GM18861 (cell line): Measurements from ENCODE around the gene NEGR1.

Experiments
- ATAC-seq: cut with Tn5 transposase; IDR thresholded peaks from one replicate; pipeline ENCODE4 v1.9.1; 2021; ENCODE audit not compliant: unreplicated experiment

Gene NEGR1

DNA sequence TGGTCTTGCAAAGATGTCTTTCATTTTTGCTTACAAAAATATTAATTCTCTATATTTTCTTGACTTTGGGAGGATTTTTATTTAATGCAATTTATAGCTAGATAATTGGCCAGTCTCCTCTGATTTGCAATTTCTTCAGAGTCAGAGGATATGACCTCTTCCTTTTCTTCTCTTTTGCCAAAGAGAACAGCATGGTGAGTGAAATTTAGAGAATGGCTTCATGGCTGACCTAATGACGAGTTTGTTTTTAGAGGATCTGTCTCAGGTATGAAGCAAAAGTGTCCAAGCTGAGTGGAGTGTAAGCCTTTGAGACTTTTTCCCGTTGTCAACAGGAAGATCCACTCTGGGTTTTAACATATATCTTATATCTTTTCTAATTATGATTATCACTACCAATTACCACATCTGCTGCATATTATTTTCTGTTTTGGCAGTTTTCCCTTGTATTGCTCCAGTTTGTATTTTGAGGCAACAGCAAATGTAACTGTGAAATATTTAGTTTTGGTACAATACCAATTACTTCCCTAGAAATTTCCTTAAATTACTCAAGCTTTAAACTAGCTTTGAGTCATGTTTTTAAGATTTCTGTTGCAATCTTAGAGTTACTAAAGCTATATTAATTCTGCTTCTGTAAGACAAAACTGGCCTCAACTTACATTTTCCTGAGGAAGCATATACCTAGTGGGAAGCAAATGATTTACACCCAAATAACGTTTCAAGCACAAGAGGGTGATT, 868.7 kb downstream of the NEGR1 start:
- no peak for ATAC-seq

DNA sequence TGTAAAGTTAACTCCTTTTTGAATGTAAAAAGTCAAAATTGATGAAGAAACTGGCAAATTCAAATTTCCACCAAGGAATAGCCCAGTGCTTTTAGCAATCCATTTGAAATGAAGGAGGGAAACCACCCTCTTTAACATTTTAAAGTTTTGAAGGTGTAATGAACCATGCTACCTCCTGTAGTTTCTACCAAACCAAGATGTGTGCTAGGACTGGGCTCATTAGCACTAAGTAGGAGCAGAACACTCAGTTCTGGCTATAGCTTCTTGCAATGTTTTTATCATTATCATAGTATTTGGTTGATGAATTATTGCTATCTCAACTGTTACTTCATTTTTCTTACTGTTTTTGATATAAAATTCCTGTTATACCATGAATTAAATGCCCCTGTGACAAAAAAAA, 882.3 kb downstream of the NEGR1 start:
- ATAC-seq: no peak

DNA sequence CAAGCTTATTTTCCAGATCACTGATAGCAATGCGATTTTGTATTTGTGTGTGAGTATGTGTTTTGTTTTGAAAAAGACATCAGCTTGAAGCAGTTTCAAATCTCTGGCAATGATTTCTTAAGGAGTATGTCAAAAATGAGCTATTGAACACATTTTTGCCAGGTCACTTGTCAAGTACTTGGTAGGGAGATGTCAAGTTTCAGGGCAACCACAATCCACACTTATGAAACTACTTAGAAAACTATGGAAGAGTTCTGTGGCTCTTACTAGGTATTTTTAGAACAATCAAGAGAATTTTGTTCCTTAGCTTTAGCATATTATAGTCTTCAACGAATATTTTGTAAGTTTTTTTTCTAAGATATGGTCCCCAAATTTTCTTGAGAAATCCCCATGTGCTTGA, 882.7 kb downstream of the NEGR1 start:
- no peak for ATAC-seq

DNA sequence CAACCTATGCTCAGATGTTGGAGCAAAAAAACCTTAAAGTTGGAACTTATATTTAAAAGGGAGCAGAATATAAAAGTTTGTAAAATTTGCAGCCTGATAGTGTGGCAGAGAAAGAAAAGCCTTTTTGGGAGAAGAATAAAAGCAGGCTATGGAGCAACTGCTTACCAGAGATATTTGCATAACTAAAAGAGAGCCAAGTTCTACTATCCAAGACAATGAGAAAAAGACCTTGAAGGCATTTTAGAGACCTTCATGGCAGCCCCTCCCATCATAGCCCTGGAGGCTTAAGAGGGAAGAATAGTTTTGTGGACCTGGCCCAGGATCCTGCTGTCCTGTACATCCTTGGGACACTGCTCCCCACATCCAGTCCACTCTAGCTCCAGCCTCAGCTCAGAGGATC, 889.0 kb downstream of the NEGR1 start:
- ATAC-seq: no peak

DNA sequence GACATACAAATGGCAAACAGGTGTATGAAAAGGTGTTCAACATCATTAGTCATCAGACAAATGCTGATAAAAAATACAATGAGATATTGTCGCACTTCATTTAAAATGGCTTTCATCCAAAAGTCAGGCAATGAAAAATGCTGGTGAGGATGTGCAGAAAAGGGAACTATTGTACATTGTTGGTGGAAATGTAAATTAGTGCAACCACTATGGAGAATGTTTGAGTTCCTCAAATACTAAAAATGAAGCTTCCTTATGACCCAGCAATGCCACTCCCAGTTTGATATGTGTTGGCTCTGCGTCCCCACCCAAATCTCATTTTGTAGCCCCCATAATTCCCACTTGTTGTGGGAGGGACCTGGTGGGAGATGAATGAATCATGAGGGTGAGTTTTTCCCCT, 891.8 kb downstream of the NEGR1 start:
- no peak for ATAC-seq

DNA sequence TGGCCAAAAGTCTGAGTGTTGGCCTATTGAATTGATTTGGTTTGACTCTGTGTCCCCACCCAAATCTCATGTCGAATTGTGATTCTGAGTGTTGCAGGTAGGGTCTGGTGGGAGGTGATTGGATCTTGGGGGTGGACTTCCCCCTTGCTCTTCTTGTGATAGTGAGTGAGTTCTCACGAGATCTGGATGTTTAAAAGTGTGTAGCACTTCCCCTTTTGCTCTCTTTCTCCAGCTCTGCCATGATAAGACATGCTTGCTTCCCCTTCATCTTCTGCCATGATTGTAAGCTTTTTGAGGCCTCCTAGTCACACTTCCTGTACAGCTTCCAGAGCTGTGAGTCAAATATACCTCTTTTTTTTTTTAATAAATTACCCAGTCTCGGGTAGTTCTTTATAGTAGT, 904.5 kb downstream of the NEGR1 start:
- no peak for ATAC-seq

DNA sequence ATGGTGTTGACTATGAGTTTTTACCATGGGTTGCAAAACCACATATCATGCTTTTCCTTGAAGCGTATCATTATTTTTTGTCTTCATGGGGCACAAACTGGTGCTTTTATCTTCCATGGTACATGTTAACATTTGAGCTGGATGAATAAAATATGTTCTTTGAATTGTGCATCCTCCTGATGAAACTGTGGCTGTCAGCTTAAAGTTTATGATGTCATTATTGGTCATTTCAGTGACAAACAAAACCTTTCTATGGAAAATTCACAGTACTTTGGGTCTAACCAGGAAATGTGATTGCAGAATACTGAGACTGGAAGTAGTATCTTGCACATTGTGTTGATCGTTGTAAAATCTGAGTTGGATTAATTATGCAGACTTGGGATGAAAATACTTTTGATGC, 909.8 kb downstream of the NEGR1 start:
- no peak for ATAC-seq

DNA sequence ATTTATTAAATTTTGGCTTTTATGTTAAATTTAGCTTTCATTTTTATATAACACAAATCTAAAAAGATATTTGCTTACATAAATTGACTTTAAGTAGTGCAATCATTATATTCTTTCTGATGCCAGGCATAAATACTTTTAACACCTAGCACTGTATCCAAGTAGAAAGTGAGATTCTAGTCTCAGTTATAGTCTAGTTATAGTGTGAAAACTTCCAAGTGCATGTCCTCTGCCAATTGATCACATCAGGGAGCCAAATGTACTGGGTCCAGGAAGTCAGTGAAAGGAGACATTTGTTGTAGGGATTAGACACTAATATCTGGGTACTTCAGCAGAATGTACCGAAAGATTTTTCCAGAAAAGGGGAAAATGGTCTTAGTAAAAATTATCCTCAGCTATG, 910.8 kb downstream of the NEGR1 start:
- no peak for ATAC-seq

DNA sequence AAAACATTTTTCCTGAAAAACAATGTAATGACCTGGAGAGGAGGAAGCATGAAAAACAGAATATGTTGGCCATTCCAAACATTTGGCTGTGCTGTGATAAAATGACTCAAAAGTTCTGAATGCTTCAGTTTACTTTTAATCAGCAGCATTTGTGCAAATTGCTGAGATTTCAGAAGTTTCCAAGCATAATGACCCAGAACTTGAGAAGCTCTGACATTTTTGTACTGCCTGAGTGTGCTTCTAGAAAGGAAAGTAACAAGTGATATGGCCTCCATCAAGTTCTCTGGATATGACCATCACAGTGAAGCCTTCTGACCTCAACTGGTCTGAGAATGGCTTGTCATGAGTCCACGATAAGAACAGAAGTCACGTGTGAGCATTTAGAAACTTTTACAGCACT, 918.1 kb downstream of the NEGR1 start:
- no peak for ATAC-seq

DNA sequence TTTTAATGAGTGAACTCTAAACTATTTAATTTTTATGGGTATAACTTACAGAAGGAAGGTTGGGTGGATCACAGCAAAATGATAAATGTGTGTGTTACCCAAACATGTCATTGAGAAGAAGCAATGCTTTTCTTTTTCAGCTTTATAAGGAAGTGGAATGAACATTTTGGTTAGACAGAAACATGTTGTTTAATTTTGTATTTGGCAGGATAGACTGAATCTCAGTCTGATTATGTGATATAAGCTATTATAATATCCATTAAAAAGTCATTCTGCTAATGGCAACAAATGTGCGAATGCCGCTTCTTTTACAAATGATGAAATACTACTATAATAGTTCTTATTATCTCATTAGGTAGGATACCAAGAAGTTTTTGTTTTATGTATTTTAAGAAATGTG, 919.6 kb downstream of the NEGR1 start:
- no peak for ATAC-seq

DNA sequence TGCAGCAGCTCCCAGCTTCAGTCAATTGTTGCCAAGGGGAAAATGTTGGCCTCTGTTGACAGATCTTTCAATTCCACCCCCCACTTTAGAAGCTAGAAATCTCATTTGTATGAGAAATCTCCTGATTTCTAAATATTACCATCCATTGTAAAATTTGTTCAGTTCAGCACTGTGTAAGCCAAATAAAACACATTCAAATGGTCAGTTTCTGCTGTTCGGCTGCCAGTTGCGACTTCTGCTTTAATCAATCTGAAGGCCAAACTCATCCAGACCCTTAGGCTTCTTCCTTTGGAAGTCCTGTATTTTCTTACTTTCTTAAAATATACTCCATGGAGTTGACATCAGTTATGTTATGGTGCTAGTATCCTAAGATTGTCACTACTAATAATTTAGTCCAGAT, 920.3 kb downstream of the NEGR1 start:
- ATAC-seq: no peak

DNA sequence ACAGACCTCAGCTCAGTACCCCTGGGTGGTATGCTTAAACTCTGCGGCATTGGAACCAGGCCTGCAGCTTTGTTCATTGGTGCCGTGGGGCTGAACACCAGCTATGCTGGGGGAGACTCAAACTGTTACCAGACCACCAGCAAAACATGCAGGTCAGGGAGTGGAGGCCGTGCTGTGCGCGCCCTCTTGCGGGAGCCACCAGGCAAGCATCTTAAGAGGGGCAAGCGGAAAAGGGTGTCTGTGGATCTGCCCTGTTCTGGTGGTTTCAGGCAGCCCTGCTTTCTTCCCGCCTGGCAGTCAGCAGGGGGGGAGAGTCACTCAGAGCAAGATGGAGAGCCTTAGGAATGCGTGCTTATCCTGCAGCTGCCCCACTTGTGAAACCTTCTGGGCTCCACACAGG, 924.6 kb downstream of the NEGR1 start:
- no peak for ATAC-seq

DNA sequence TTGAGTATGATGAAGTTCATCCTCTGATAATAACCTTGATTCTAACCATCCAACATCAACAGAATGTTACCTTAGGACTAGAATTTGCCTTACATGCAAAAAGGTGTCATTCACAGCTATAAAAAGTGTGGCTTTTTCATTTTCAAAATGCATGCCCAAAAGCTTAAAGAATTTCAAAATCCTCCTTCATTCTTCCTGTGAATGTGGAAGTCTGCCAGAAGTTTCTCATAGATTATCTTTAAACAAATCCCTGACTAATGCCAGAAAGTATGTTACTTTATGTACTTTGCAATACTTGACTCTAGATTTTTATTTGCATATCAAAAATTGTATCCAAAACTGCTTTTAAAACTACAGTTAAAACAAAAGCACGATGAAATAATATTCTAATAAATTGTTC, 930.9 kb downstream of the NEGR1 start:
- ATAC-seq: no peak

DNA sequence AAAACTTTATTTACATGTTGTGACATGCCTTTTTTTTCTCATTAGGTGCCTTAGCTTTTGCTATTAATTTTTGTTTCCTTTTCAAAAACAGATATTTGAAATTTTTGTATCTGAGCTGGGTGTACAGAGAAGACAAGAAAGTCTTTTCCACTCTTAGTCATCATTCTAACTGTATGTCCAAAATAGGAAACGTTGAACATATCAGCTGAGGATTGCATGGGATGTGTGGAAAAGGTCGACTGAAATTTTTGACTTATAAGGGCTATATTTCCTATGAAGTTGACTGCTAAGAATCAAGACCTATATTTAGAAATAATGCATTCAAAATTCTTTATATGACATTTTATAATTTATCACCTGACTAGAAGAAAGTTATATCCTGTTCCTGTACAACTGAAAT, 931.5 kb downstream of the NEGR1 start:
- ATAC-seq: no peak

DNA sequence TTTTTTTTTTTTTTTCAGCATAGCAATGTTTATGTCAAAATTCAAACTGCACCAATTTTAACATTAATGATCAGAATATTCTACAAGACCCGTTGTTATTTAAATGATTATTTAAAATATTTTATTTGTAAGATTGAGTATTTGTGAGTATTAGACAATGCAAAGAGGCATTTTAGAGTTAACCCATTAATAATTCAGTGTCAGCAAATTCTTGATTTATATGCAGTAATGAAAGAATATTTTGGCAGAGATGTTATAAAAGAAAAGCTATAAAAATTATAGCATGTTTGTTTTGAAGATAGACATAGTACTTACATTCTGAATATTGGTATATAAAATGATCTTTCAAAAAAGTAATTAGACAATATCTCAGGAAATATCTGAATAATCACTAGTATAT, 932.0 kb downstream of the NEGR1 start:
- ATAC-seq: no peak
